Measurements from ENCODE around the gene LIPA.

Gene LIPA

DNA sequence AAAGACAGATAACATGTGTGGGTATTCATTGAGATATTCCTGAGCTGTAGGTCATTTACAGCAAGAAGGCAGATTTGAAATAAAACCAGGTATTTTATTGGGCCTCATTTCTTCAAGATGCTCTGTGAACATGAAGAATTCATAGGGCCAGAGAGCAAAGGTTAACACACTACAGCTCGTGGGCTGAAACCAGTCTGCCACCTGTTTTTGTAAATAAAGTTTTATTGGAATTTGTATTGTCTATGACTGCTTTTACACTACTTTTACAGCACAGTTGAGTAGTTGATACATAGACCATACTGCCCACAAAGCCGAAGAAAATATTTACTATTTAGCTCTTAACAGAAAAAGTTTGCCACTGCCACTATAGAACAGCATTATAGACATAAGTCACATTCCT lies 22.1 kb upstream of the LIPA start:
- no peak for DNase-seq
- Histone ChIP-seq H3K9me3 (ENCODE audit: control insufficient read depth, low read length) (no peaks in the 10 kb centered on the region), H3K36me3 (ENCODE audit: control insufficient read depth, insufficient read depth, low read length) (no peaks in the 10 kb centered on the region), H3K27ac (ENCODE audit: insufficient read depth, low read length, poor library complexity, severe bottlenecking) (no peak overlapping the region), H3K27me3 (replicated peaks; ENCODE audit: control insufficient read depth, insufficient read depth, low read length, poor library complexity, severe bottlenecking) (no peaks in the 10 kb centered on the region), H3K4me3 (ENCODE audit: insufficient read depth, low read depth, low read length, poor library complexity, severe bottlenecking) (no peak overlapping the region), H3K4me1 (ENCODE audit: control insufficient read depth, insufficient read depth, low read length, poor library complexity, severe bottlenecking) (no peaks in the 10 kb centered on the region)

DNA sequence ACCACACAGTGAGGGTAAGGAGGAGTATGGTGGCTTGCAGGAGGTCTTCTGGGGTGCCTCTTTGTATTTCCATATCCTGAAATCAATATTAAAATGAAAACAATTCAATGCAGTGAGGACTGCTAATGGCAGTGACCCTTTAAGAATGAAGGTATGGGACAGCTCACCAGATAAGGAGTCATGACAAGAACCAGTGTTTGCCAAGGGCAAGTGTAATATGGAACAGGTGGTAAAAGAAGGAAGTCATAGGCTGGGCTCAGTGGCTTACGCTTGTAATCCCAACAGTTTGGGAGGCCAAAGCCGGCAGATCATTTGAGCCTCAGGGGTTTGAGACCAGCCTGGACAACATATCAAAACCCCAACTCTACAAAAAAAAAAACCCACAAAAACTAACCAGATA lies 20.0 kb upstream of the LIPA start:
- Histone ChIP-seq H3K4me3 (ENCODE audit: insufficient read depth, low read depth, low read length, poor library complexity, severe bottlenecking) (no peak overlapping the region), H3K27me3 (replicated peaks; ENCODE audit: control insufficient read depth, insufficient read depth, low read length, poor library complexity, severe bottlenecking) (no peaks in the 10 kb centered on the region)
- no peak for DNase-seq

DNA sequence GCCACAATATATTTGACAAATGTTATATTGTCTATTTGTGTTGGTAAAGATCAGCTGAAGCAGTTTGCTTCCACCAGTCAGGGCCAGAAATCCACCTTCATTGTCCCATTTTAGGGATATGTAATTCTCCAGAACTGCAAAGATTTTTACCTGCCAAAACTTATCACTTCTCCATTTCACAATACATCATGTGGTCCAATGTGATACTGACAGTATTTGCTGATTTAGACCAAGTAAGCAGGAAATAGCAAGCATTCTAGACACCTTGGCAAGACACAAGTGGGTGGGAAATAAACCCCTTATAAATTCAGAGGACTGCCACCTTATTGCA lies 18.5 kb upstream of the LIPA start:
- Histone ChIP-seq H3K27ac (ENCODE audit: insufficient read depth, low read length, poor library complexity, severe bottlenecking) (no peak overlapping the region), H3K36me3 (ENCODE audit: control insufficient read depth, insufficient read depth, low read length) (no peaks in the 10 kb centered on the region), H3K27me3 (replicated peaks; ENCODE audit: control insufficient read depth, insufficient read depth, low read length, poor library complexity, severe bottlenecking) (no peaks in the 10 kb centered on the region), H3K4me3 (ENCODE audit: insufficient read depth, low read depth, low read length, poor library complexity, severe bottlenecking) (no peak overlapping the region), H3K4me1 (ENCODE audit: control insufficient read depth, insufficient read depth, low read length, poor library complexity, severe bottlenecking) (no peaks in the 10 kb centered on the region), H3K9me3 (ENCODE audit: control insufficient read depth, low read length) (no peaks in the 10 kb centered on the region)
- DNase-seq: no peak

More for the DNA sequence above, 20.0 kb upstream of the LIPA start:
- H3K36me3 ChIP-seq (ENCODE audit: control insufficient read depth, insufficient read depth, low read length): no peaks in the 10 kb centered on the region
- H3K9me3 ChIP-seq (ENCODE audit: control insufficient read depth, low read length): no peaks in the 10 kb centered on the region
- no peak overlapping the region for H3K27ac ChIP-seq (ENCODE audit: insufficient read depth, low read length, poor library complexity, severe bottlenecking)
- H3K4me1 ChIP-seq (ENCODE audit: control insufficient read depth, insufficient read depth, low read length, poor library complexity, severe bottlenecking): no peaks in the 10 kb centered on the region

DNA sequence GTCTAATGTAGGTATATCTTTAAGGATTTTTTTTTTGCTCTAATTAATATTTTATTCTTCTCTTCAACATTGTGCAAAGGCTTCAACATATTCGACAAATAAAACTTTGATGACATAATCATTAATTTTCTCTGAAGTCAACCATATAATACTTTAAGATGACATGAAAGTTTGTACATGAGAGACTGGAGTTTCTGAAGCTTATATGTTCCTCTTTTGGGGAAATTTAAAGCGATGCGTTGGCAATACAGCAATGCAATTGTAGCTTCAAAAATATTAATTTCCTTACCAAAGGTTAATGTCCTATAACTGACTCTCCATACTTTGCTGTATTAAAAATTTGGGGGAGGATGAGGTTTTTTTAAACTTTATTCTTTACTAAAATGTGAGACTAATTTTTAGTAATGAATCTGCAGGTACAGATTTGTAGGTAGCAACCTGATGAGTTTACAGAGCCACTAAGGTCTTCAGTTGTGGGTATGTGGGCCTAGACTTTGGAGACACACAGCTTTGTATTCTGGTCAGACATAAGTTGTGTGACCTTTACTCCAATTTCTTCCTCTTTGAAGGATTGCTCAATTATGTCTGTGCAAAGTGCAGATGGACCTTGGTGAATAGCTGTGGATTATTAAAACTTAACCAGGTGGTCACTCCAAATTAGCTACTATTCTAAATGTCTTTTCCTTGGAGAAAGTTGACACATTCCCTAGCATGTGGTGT lies 18.0 kb upstream of the LIPA start:
- H3K36me3 ChIP-seq (ENCODE audit: control insufficient read depth, insufficient read depth, low read length): no peaks in the 10 kb centered on the region
- H3K9me3 ChIP-seq (ENCODE audit: control insufficient read depth, low read length): no peaks in the 10 kb centered on the region
- H3K27me3 ChIP-seq (replicated peaks; ENCODE audit: control insufficient read depth, insufficient read depth, low read length, poor library complexity, severe bottlenecking): no peaks in the 10 kb centered on the region
- DNase-seq: no peak
- no peak overlapping the region for H3K27ac ChIP-seq (ENCODE audit: insufficient read depth, low read length, poor library complexity, severe bottlenecking)
- H3K4me1 ChIP-seq (ENCODE audit: control insufficient read depth, insufficient read depth, low read length, poor library complexity, severe bottlenecking): no peaks in the 10 kb centered on the region
- no peak overlapping the region for H3K4me3 ChIP-seq (ENCODE audit: insufficient read depth, low read depth, low read length, poor library complexity, severe bottlenecking)

DNA sequence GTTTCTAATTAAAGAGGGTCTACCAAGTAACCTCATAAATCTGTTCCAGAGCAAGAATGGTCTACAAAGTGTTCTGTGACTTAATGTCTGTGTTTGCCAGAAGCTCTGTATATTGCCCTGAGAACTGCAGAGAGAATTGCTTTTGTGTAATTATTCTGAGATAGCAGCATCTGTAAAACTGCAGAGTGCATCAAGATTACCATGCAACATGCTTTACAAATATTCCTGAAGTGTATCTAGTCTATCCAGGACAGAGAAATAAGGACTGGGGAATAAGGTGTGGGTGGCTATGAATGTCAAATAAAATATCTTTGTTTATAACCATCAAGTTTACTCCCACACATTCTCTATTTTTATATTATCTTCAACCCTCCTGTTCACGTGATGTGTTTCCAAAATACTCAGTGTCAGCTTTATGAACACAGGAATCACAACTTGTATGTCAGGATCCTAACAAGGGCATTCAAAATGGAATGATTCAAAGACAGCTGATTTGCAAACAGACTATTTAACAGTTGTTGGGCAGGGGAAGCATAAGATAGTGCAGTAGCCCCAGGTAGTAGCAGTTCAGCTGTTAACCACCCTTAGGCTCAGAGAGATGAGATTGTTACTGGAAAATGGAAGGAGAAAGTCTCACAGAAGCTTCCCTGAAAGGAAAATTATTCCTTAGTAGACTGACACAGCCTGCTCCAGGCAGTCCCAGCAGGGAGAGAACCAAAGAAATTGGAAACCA lies 15.3 kb upstream of the LIPA start:
- Histone ChIP-seq H3K4me3 (ENCODE audit: insufficient read depth, low read depth, low read length, poor library complexity, severe bottlenecking) (no peak overlapping the region), H3K27ac (ENCODE audit: insufficient read depth, low read length, poor library complexity, severe bottlenecking) (no peak overlapping the region), H3K36me3 (ENCODE audit: control insufficient read depth, insufficient read depth, low read length) (no peaks in the 10 kb centered on the region), H3K27me3 (replicated peaks; ENCODE audit: control insufficient read depth, insufficient read depth, low read length, poor library complexity, severe bottlenecking) (no peaks in the 10 kb centered on the region), H3K4me1 (ENCODE audit: control insufficient read depth, insufficient read depth, low read length, poor library complexity, severe bottlenecking) (no peaks in the 10 kb centered on the region), H3K9me3 (ENCODE audit: control insufficient read depth, low read length) (no peaks in the 10 kb centered on the region)
- no peak for DNase-seq

DNA sequence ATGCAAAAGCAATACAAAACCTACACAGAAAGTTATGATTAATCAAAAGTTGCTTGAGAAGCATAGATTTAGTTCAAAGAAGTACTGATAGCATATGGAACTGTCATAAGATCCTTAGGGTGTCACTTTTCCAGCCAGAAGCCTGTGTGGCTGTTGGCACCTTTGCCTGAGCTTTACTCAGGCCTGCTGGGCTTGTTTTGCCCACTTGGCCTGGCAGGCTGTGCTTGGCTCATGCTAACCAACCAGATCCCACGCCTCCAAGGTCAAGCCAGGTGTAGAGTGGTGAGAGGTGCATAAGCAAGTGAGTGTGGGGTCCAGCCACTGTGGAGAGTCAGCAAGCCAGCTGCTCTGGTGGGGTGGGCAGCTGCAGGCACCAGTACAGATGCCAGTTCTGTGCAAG lies 12.0 kb upstream of the LIPA start:
- no peaks in the 10 kb centered on the region for H3K27me3 ChIP-seq (replicated peaks; ENCODE audit: control insufficient read depth, insufficient read depth, low read length, poor library complexity, severe bottlenecking)
- H3K27ac ChIP-seq (ENCODE audit: insufficient read depth, low read length, poor library complexity, severe bottlenecking): no peak overlapping the region
- H3K4me1 ChIP-seq (ENCODE audit: control insufficient read depth, insufficient read depth, low read length, poor library complexity, severe bottlenecking): no peaks in the 10 kb centered on the region
- no peak for DNase-seq
- H3K9me3 ChIP-seq (ENCODE audit: control insufficient read depth, low read length): no peaks in the 10 kb centered on the region
- no peak overlapping the region for H3K4me3 ChIP-seq (ENCODE audit: insufficient read depth, low read depth, low read length, poor library complexity, severe bottlenecking)
- H3K36me3 ChIP-seq (ENCODE audit: control insufficient read depth, insufficient read depth, low read length): no peaks in the 10 kb centered on the region

DNA sequence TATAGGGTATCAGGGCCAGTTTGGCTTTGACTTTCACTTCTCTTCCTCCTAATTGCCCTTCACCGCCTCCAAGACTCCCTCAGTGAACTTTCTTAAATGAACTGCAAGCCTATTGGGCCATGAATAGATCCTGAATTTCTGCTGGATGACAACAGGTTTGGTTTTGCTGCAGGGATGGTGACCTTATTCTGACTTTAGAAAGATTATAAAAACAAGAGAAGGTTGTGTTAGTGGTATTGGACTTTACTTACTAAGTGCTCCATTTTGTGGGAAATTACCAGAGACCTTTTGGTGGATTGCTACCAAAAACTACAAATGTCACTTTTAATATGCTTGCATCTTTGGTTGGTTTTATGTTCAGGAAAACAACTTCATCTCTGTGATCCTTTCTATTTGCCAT lies 11.5 kb upstream of the LIPA start:
- Histone ChIP-seq H3K4me1 (ENCODE audit: control insufficient read depth, insufficient read depth, low read length, poor library complexity, severe bottlenecking) (no peaks in the 10 kb centered on the region), H3K36me3 (ENCODE audit: control insufficient read depth, insufficient read depth, low read length) (no peaks in the 10 kb centered on the region), H3K27ac (ENCODE audit: insufficient read depth, low read length, poor library complexity, severe bottlenecking) (no peak overlapping the region), H3K4me3 (ENCODE audit: insufficient read depth, low read depth, low read length, poor library complexity, severe bottlenecking) (no peak overlapping the region), H3K27me3 (replicated peaks; ENCODE audit: control insufficient read depth, insufficient read depth, low read length, poor library complexity, severe bottlenecking) (no peaks in the 10 kb centered on the region), H3K9me3 (ENCODE audit: control insufficient read depth, low read length) (no peaks in the 10 kb centered on the region)
- DNase-seq: no peak

DNA sequence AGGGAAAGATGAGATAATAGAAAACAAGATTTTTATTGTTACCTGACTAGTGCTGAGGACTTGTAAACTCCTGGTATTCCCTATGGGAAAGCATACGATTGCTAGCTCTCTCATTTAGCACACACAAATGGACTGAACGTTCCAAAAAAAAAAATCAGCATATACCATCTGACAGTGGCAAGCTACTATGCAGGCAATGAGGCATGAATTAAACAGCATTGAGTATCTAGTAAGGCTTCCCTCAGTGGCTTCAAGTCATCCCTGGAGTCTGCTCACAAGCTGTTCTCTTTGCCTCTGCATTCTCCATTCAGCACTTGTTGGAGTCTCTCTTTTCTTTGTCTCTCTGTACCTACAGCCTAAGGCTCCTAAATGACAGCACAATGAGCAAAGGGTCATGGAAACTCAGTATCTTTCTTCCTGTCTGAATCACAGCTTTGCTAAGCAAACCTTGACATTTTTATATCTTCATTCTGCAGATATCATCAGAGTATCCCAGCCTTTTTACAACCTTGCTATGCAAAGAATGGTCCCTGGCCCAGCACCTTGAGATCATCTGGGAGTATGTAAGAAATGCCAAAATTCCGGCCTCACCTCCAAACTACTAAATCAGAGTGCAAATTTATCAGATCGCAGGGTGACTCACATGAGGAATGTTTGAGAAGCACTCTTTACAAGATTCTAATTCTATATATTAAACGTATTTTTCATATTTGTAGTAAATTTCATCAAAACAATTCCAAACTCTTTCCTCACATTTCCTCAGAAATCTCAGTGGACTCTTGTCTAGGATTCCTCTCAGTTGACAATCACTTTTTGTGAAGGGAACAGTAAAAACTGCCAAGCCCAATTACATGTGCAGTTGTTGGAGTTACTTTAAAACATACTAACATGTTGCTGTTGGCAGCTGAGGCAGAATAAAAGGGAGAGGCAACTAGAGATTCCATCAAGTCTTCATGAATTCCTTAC lies 10.8 kb upstream of the LIPA start:
- no peaks in the 10 kb centered on the region for H3K27me3 ChIP-seq (replicated peaks; ENCODE audit: control insufficient read depth, insufficient read depth, low read length, poor library complexity, severe bottlenecking)
- no peak overlapping the region for H3K27ac ChIP-seq (ENCODE audit: insufficient read depth, low read length, poor library complexity, severe bottlenecking)
- no peak overlapping the region for H3K4me3 ChIP-seq (ENCODE audit: insufficient read depth, low read depth, low read length, poor library complexity, severe bottlenecking)
- no peak for DNase-seq
- no peaks in the 10 kb centered on the region for H3K9me3 ChIP-seq (ENCODE audit: control insufficient read depth, low read length)
- no peaks in the 10 kb centered on the region for H3K4me1 ChIP-seq (ENCODE audit: control insufficient read depth, insufficient read depth, low read length, poor library complexity, severe bottlenecking)
- no peaks in the 10 kb centered on the region for H3K36me3 ChIP-seq (ENCODE audit: control insufficient read depth, insufficient read depth, low read length)

DNA sequence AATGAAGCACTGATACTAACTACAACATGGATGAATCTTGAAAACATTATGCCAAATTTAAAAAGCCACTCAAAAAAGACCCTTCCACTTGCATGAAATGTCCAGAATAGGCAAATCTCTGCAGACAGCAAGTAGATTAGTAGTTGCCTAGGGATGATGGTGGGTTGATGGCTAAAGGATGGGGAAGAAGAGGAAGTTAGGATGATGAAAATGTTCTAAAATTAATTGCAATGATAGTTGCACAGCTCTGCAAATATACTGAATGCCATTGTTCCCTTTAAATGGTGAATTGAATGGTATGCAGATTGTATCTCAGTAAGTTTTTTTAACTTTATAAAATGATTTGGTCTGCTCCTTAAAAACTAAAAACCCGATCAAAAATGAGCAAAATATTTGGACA lies 7.3 kb upstream of the LIPA start:
- Histone ChIP-seq H3K27ac (ENCODE audit: insufficient read depth, low read length, poor library complexity, severe bottlenecking) (no peak overlapping the region), H3K27me3 (replicated peaks; ENCODE audit: control insufficient read depth, insufficient read depth, low read length, poor library complexity, severe bottlenecking) (no peaks in the 10 kb centered on the region), H3K9me3 (ENCODE audit: control insufficient read depth, low read length) (no peaks in the 10 kb centered on the region), H3K36me3 (ENCODE audit: control insufficient read depth, insufficient read depth, low read length) (no peaks in the 10 kb centered on the region), H3K4me3 (ENCODE audit: insufficient read depth, low read depth, low read length, poor library complexity, severe bottlenecking) (no peak overlapping the region), H3K4me1 (ENCODE audit: control insufficient read depth, insufficient read depth, low read length, poor library complexity, severe bottlenecking) (no peaks in the 10 kb centered on the region)
- no peak for DNase-seq

DNA sequence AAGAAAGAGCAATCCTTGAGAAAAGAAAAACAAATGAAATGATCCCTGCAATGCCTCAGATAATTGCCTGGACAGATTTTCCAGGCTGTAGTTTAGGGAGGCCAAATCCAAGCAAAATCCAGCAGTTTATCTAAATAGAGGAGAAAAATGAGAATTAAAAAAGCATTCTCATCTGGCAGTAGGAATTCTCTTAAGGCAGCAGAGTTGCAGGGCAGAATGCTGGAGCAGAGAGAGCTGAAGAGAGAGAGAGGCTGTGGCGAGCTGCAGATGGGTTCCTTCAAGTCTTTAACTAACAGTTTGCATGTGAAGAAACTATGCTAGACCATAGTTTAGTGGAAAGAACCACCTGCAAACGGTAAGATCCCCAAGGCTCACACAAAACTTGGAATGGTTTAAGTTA lies 6.0 kb upstream of the LIPA start:
- Histone ChIP-seq H3K27me3 (replicated peaks; ENCODE audit: control insufficient read depth, insufficient read depth, low read length, poor library complexity, severe bottlenecking) (no peaks in the 10 kb centered on the region), H3K4me1 (ENCODE audit: control insufficient read depth, insufficient read depth, low read length, poor library complexity, severe bottlenecking) (no peaks in the 10 kb centered on the region), H3K9me3 (ENCODE audit: control insufficient read depth, low read length) (no peaks in the 10 kb centered on the region), H3K4me3 (ENCODE audit: insufficient read depth, low read depth, low read length, poor library complexity, severe bottlenecking) (no peak overlapping the region), H3K27ac (ENCODE audit: insufficient read depth, low read length, poor library complexity, severe bottlenecking) (no peak overlapping the region), H3K36me3 (ENCODE audit: control insufficient read depth, insufficient read depth, low read length) (no peaks in the 10 kb centered on the region)
- DNase-seq: no peak
